A375 (cell line): Measurements from ENCODE around the gene APPL2. TPM values are rescaled to one million over a fixed set of nuclear protein-coding genes. Genes with fewer than 3 reads are reported as not detected.

ENCODE experiments used
- total RNA-seq: library from RNA; depleted of rRNA; stranded (reverse); fragments of >200 nt; shearing (Covaris generic); gene quantifications from 2 replicates; pipeline ENCODE4 v1.2.3, GENCODE V29; 2014; rRNA removed

APPL2 gene, protein sequence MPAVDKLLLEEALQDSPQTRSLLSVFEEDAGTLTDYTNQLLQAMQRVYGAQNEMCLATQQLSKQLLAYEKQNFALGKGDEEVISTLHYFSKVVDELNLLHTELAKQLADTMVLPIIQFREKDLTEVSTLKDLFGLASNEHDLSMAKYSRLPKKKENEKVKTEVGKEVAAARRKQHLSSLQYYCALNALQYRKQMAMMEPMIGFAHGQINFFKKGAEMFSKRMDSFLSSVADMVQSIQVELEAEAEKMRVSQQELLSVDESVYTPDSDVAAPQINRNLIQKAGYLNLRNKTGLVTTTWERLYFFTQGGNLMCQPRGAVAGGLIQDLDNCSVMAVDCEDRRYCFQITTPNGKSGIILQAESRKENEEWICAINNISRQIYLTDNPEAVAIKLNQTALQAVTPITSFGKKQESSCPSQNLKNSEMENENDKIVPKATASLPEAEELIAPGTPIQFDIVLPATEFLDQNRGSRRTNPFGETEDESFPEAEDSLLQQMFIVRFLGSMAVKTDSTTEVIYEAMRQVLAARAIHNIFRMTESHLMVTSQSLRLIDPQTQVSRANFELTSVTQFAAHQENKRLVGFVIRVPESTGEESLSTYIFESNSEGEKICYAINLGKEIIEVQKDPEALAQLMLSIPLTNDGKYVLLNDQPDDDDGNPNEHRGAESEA
- 20.7 and 24.3 TPM in 2 replicates for total RNA-seq

GRCh38 chr12:105235732-105236476, at the start of gene APPL2:
Gene APPL2 (minus strand): TSS chr12:105236174. CDS start chr12:105236012, 162 bp downstream.

Other genes starting within 250 kb of the APPL2 start
- gene NOPCHAP1, start 249.9 kb downstream of the APPL2 start, total RNA-seq = 28.0 and 31.3 TPM in 2 replicates
- gene ALDH1L2, start 151.7 kb downstream of the APPL2 start, total RNA-seq = 18.5 and 21.5 TPM in 2 replicates
- 28.5 and 46.5 TPM in 2 replicates for gene WASHC4, start 128.4 kb downstream of the APPL2 start, total RNA-seq
- gene C12orf75, start 94.5 kb upstream of the APPL2 start, total RNA-seq = 63.8 and 64.4 TPM in 2 replicates